SU-DHL-6 (cell line): ENCODE results near the gene CBX6.

Experiments used
- EZH2phosphoT487 ChIP-seq: fragments of 200-600 bp; sonication (generic), shearing (Covaris generic); conservative IDR thresholded peaks from 2 replicates; pipeline ENCODE4 v1.6.1; 2018; ENCODE audit warnings: mild to moderate bottlenecking, antibody characterized with exemption, low read length, moderate library complexity, mixed read lengths
- TF ChIP-seq, protein P1 (sequence below): fragments of 200-600 bp; sonication (generic); IDR thresholded peaks from one replicate; pipeline ENCODE4 v1.5.1; 2017; ENCODE audit warnings: antibody characterized with exemption, mild to moderate bottlenecking, low read length, moderate library complexity; ENCODE audit not compliant: insufficient read depth, poor library complexity, severe bottlenecking

DNA sequence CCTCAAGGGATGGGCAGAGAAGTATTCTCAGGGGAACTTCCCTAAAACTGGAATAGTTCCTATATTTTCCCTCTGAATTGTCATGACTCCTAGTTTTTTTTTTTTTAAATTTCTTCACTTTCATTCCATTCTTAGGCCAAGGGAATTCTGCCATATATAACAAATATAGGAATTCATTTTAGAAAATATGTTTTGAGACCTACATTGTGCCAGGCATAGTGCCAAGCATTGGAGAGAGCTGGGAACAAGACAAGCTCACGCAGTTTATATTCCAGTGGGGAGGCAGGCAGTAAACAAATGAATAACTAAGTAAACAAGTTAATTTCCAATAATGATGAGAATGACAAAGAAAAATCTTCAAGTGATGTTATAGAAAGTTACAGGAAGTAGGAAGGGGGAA is 25.6 kb downstream of the CBX6 start:
- TF ChIP-seq, protein P1, sequence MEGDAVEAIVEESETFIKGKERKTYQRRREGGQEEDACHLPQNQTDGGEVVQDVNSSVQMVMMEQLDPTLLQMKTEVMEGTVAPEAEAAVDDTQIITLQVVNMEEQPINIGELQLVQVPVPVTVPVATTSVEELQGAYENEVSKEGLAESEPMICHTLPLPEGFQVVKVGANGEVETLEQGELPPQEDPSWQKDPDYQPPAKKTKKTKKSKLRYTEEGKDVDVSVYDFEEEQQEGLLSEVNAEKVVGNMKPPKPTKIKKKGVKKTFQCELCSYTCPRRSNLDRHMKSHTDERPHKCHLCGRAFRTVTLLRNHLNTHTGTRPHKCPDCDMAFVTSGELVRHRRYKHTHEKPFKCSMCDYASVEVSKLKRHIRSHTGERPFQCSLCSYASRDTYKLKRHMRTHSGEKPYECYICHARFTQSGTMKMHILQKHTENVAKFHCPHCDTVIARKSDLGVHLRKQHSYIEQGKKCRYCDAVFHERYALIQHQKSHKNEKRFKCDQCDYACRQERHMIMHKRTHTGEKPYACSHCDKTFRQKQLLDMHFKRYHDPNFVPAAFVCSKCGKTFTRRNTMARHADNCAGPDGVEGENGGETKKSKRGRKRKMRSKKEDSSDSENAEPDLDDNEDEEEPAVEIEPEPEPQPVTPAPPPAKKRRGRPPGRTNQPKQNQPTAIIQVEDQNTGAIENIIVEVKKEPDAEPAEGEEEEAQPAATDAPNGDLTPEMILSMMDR = no peak
- no peak for TF ChIP-seq EZH2phosphoT487
